HepG2 (cell line): ENCODE data around the gene NAA25.

Experiments used
- NFATC3 ChIP-seq: sonication (generic); formaldehyde crosslinking; IDR thresholded peaks from 2 replicates; pipeline ENCODE4 v1.5.1; 2020; ENCODE audit warnings: mild to moderate bottlenecking, missing genetic modification reagents
- PATZ1 ChIP-seq: sonication (generic); formaldehyde crosslinking; IDR thresholded peaks from 2 replicates; pipeline ENCODE4 v1.4.0; 2020; ENCODE audit warnings: missing genetic modification reagents
- POLR2AphosphoS5 ChIP-seq: IDR thresholded peaks from 2 replicates; pipeline ENCODE4 v1.6.1; 2012; ENCODE audit warnings: low read depth, low read length
- RORA ChIP-seq: sonication (generic); formaldehyde crosslinking; IDR thresholded peaks from 2 replicates; pipeline ENCODE4 v1.5.0; 2020; ENCODE audit warnings: mild to moderate bottlenecking, missing genetic modification reagents, moderate library complexity
- ZBTB3 ChIP-seq: sonication (generic); formaldehyde crosslinking; IDR thresholded peaks from 2 replicates; pipeline ENCODE4 v1.4.0; 2020; ENCODE audit warnings: low read depth, mild to moderate bottlenecking, moderate library complexity, missing genetic modification reagents, borderline replicate concordance
- ZSCAN29 ChIP-seq: sonication (generic); formaldehyde crosslinking; conservative IDR thresholded peaks from 2 replicates; pipeline ENCODE4 v1.4.0; 2020; ENCODE audit warnings: mild to moderate bottlenecking, missing genetic modification reagents
- TF ChIP-seq, protein P1 (sequence below): sonication (generic); formaldehyde crosslinking; IDR thresholded peaks from 2 replicates; pipeline ENCODE4 v1.5.0; 2020; ENCODE audit warnings: mild to moderate bottlenecking, missing genetic modification reagents, moderate library complexity

DNA sequence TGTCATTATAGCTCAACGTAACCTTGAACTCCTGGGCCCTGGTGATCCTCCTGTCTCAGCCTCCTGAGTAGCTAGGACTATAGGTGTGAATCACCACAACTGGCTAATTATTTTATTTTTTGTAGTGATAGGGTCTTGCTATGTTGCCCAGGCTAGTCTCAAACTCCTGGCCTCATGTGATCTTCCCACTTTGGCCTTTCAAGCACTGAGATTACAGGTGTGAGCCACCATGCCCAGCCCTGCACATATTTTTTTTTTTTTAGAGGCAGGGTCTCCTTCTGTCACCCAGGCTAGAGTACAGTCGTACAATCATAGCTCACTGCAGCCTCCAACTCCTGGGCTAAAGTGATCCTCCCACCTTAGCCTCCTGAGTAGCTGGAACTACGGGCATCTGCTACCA is 104.5 kb downstream of the NAA25 start:
- TF ChIP-seq, protein P1, sequence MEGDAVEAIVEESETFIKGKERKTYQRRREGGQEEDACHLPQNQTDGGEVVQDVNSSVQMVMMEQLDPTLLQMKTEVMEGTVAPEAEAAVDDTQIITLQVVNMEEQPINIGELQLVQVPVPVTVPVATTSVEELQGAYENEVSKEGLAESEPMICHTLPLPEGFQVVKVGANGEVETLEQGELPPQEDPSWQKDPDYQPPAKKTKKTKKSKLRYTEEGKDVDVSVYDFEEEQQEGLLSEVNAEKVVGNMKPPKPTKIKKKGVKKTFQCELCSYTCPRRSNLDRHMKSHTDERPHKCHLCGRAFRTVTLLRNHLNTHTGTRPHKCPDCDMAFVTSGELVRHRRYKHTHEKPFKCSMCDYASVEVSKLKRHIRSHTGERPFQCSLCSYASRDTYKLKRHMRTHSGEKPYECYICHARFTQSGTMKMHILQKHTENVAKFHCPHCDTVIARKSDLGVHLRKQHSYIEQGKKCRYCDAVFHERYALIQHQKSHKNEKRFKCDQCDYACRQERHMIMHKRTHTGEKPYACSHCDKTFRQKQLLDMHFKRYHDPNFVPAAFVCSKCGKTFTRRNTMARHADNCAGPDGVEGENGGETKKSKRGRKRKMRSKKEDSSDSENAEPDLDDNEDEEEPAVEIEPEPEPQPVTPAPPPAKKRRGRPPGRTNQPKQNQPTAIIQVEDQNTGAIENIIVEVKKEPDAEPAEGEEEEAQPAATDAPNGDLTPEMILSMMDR (CRISPR knock-in tag) = no peak
- no peak for TF ChIP-seq NFATC3 (CRISPR knock-in tag)
- no peak for TF ChIP-seq ZSCAN29 (CRISPR knock-in tag)
- no peak for TF ChIP-seq RORA (CRISPR knock-in tag)
- TF ChIP-seq POLR2AphosphoS5 = no peak
- no peak for TF ChIP-seq PATZ1 (CRISPR knock-in tag)
- no peak for TF ChIP-seq ZBTB3 (CRISPR knock-in tag)
